Body of pancreas (tissue), 4 donors: ENCODE results near the gene CASTOR1. TPM values are rescaled to one million over a fixed set of nuclear protein-coding genes. Genes with fewer than 3 reads are reported as not detected.

Source experiments
- ATAC-seq: fragments of 150-250 bp; one replicate; pipeline ENCODE4 v1.9.1; 2016
- DNase-seq, 4 donors: peaks; one replicate each; pipeline ENCODE4 v3.0.0-alpha.2; 2019
- H3K27ac ChIP-seq, 4 donors: fragments of 200-600 bp; sonication (generic); 1 replicate in 3 of 4; 2 replicates in 1 of 4; pipeline versions ENCODE4 v1.5.1 to v1.6.1; 2016 to 2019; ENCODE audit warnings: mild to moderate bottlenecking in 1 of 4, mixed read lengths in 1 of 4, moderate library complexity in 1 of 4
- H3K27me3 ChIP-seq, 2 donors: fragments of 200-600 bp; sonication (generic); one replicate each; pipeline ENCODE4 v1.6.0; 2016; ENCODE audit warnings: mild to moderate bottlenecking in 1 of 2
- H3K36me3 ChIP-seq, 2 donors: fragments of 200-600 bp; sonication (generic); replicated peaks in 1 of 2; 2 replicates each; pipeline ENCODE4 v1.5.1; 2016; ENCODE audit warnings: low read depth in 2 of 2; ENCODE audit not compliant: insufficient read depth in 1 of 2
- H3K4me1 ChIP-seq: fragments of 200-600 bp; sonication (generic); one replicate; pipeline ENCODE4 v1.6.0; 2016
- H3K4me3 ChIP-seq, 2 donors: fragments of 200-600 bp; sonication (generic); 1 replicate in 1 of 2; 2 replicates in 1 of 2; pipeline ENCODE4 v1.5.1; 2016 to 2019
- H3K9me3 ChIP-seq, 3 donors: fragments of 200-600 bp; sonication (generic); 1 replicate in 2 of 3; 2 replicates in 1 of 3; pipeline ENCODE4 v1.5.1; 2016
- CTCF ChIP-seq, 7 experiments: fragments of 450-650 bp in 4 of 7; fragments of 200-600 bp in 3 of 7; sonication (generic) in 3 of 7; IDR thresholded peaks; one replicate each; pipeline ENCODE4 v1.5.1; 2016 to 2019; ENCODE audit warnings: antibody characterized with exemption in 7 of 7
- POLR2A ChIP-seq, 3 donors: fragments of 450-650 bp; IDR thresholded peaks; one replicate each; pipeline ENCODE4 v1.6.1; 2016; ENCODE audit warnings: antibody characterized with exemption in 3 of 3, mild to moderate bottlenecking in 2 of 3
- WGBS, 2 donors: methylation state at CpG; one replicate each; pipeline ENCODE4 v1.1.5; 2017; 5-methylcytosine and 5-hydroxymethylcytosine counted together
- intact Hi-C: fragments of 100-400 bp; cut with DNase I; formaldehyde crosslinking; loops from one replicate; pipeline ENCODE4 v1.15.1; 2023
- total RNA-seq, 2 donors: library from RNA; depleted of rRNA; stranded (reverse); fragments of >200 nt; gene quantifications; one replicate each; pipeline ENCODE4 v1.1.0, GENCODE V29; 2016

Gene CASTOR1
- total RNA-seq, 2 donors from 2014 or later, result 4.2 to 21.4 TPM

GRCh38 chr22:30277547-30278344 is 11.6 kb downstream of the CASTOR1 start:
- Histone ChIP-seq H3K27me3 (no peaks in the 10 kb centered on the region), H3K36me3 (no peaks in the 10 kb centered on the region), H3K4me1 (no peaks in the 10 kb centered on the region), H3K27ac (peak overlapping the region in 1 of 4 donors; percentile 48), H3K9me3 (no peaks in the 10 kb centered on the region), H3K4me3 (no peak overlapping the region)
- DNase-seq (peak in 1 of 4 donors; percentile 53), ATAC-seq (peak; percentile 45)
- TF ChIP-seq CTCF (IDR thresholded peaks at IDR 0.05), result no peak
- peak in 1 of 3 donors; percentile 18 for TF ChIP-seq POLR2A (IDR thresholded peaks at IDR 0.05)
- WGBS, 2 donors, result 58 to 76% methylated on average over 13 to 14 of the region's 14 CpGs
- intact Hi-C loops, result no loop called here

GRCh38 chr22:30276039-30276438 is 13.3 kb downstream of the CASTOR1 start:
- no peak for ATAC-seq
- DNase-seq, result no peak
- no peaks in the 10 kb centered on the region for H3K36me3 ChIP-seq
- H3K4me3 ChIP-seq, result no peak overlapping the region
- no peaks in the 10 kb centered on the region for H3K27me3 ChIP-seq
- no peaks in the 10 kb centered on the region for H3K4me1 ChIP-seq
- intact Hi-C loops, result no loop called here
- H3K9me3 ChIP-seq, result no peaks in the 10 kb centered on the region
- WGBS, 2 donors, result 49 to 95% methylated on average over 2 to 8 of the region's 8 CpGs
- H3K27ac ChIP-seq, result no peak overlapping the region
- TF ChIP-seq CTCF (IDR thresholded peaks at IDR 0.05), result no peak
- TF ChIP-seq POLR2A (IDR thresholded peaks at IDR 0.05), result no peak

- intact Hi-C loops, result no loop called here
- H3K9me3 ChIP-seq, result no peaks in the 10 kb centered on the region
- H3K27me3 ChIP-seq, result no peaks in the 10 kb centered on the region
- no peaks in the 10 kb centered on the region for H3K4me1 ChIP-seq
- no peak overlapping the region for H3K27ac ChIP-seq
- no peak overlapping the region for H3K4me3 ChIP-seq
- no peak for TF ChIP-seq POLR2A (IDR thresholded peaks at IDR 0.05)
- no peak for TF ChIP-seq CTCF (IDR thresholded peaks at IDR 0.05)
- peak in 2 of 4 donors; percentile 42 to 53 for DNase-seq
- WGBS, 2 donors, result 53 to 56% methylated on average over 4 to 8 of the region's 8 CpGs
- no peaks in the 10 kb centered on the region for H3K36me3 ChIP-seq
- peak; percentile 65 for ATAC-seq
Measured at GRCh38 chr22:30275625-30276024, 13.7 kb downstream of the CASTOR1 start.

GRCh38 chr22:30274437-30274812 is 14.9 kb downstream of the CASTOR1 start:
- H3K36me3 ChIP-seq, result no peaks in the 10 kb centered on the region
- H3K27me3 ChIP-seq, result no peaks in the 10 kb centered on the region
- H3K27ac ChIP-seq, result no peak overlapping the region
- H3K4me3 ChIP-seq, result no peak overlapping the region
- TF ChIP-seq CTCF (IDR thresholded peaks at IDR 0.05), result no peak
- TF ChIP-seq POLR2A (IDR thresholded peaks at IDR 0.05), result no peak
- DNase-seq (no peak), ATAC-seq (no peak)
- intact Hi-C loops, result no loop called here
- H3K4me1 ChIP-seq, result no peaks in the 10 kb centered on the region
- WGBS, 2 donors, result 86 to 91% methylated on average over 9 of the region's 9 CpGs
- no peaks in the 10 kb centered on the region for H3K9me3 ChIP-seq
